HT1080 (cell line): Measurements from ENCODE around the gene ELOB. TPM values are rescaled to one million over a fixed set of nuclear protein-coding genes. Genes with fewer than 3 reads are reported as not detected.

Experiments used
- DNase-seq: peaks from one replicate; pipeline ENCODE4 v3.0.0-alpha.2; 2015; ENCODE audit warnings: low read depth
- total RNA-seq: library from RNA; depleted of rRNA; stranded (reverse); fragments of >200 nt; shearing (Covaris generic); gene quantifications from 2 replicates; pipeline ENCODE4 v1.2.3, GENCODE V29; 2014

The ELOB gene
- total RNA-seq, 1 experiment from 2014 or later = 159 TPM

DNA sequence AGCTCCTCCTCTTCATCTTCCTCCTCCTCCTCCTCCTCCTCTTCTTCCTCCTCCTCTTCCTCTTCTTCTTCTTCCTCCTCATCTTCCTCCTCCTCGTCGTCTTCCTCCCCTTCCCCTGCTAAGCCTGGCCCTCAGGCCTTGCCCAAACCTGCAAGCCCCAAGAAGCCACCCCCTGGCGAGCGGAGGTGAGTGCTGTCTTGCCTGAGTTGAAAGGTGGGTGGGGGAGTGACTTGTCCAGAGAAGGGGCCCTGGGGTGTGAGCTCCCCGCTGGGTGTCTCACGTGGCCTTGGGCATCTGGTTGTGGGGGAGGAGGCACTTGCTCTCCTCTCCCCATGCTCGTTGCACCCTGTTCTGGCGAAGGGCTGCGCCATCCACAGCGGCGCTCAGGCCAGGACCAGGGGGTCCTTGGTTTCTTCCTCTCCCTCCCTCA, 8.0 kb downstream of the ELOB start:
- no peak for DNase-seq

DNA sequence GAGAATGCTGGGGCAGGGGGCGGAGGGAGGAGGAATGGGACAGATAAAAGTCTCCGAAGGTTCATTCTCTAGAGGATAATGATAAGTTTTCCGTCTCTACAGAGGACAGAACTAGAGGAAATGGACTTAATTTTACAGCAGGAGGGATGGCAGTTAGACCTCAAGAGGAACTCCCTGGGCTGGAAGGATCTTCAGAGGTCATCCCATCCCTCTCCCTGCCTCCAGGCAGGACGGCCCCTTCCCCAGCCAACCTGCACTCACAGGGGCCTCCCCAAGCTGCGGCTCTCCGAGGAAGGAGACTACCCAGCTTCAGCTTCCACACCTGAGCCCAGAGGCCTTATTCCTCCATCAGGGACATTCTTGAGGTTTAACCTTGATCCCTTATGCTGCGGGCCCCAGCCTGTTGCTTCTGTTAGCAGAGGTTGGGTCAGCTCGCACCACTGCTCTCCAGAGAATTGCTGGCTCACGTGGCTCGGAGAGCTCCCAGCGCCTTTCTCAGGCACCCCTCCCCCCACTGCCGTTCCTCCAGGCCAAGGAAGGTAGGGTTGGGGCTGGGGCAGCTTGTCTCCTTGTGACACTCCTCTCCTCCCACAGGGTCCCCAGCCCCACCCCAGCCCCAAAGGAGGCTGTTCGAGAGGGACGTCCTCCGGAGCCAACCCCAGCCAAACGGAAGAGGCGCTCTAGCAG, 8.5 kb downstream of the ELOB start:
- no peak for DNase-seq

DNA sequence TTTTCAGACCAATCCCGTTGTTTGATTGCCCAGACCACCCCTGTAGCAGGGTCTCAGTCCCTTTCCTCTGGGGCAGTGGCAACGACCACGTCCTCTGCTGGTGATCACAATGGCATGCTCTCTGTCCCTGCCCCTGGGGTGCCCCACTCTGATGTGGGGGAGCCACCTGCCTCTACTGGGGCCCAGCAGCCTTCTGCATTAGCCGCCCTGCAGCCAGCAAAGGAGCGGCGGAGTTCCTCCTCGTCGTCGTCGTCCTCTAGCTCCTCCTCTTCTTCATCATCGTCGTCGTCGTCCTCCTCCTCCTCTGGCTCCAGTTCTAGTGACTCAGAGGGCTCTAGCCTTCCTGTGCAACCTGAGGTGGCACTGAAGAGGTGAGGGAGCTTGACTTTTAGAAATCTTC, 9.2 kb downstream of the ELOB start:
- DNase-seq = no peak

DNA sequence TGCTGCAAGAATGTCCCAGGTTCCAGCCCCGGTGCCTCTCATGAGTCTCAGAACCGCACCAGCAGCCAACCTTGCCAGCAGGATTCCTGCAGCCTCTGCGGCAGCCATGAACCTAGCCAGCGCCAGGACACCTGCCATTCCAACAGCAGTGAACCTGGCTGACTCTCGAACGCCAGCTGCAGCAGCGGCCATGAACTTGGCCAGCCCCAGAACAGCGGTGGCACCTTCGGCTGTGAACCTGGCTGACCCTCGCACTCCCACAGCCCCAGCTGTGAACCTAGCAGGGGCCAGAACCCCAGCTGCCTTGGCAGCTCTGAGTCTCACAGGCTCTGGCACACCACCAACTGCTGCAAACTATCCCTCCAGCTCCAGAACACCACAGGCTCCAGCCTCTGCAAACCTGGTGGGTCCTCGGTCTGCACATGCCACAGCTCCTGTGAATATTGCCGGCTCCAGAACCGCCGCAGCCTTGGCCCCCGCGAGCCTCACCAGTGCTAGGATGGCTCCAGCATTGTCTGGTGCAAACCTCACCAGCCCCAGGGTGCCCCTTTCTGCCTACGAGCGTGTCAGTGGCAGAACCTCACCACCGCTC, 9.8 kb downstream of the ELOB start:
- no peak for DNase-seq

DNA sequence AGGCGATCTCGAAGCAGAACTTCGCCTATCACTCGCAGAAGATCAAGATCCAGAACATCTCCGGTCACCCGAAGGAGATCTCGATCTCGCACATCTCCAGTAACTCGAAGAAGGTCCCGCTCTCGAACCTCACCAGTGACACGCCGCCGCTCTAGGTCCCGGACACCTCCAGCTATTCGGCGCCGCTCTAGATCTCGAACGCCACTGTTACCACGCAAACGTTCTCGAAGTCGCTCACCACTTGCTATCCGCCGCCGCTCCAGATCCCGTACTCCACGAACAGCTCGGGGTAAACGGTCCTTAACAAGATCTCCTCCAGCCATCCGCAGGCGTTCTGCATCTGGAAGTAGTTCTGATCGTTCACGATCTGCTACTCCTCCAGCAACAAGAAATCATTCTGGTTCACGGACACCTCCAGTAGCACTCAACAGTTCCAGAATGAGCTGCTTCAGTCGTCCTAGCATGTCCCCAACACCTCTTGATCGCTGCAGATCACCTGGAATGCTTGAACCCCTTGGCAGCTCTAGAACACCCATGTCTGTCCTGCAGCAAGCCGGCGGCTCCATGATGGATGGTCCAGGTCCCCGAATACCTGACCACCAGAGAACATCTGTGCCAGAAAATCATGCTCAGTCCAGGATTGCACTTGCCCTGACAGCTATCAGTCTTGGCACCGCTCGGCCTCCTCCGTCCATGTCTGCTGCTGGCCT, 10.5 kb downstream of the ELOB start:
- DNase-seq = no peak

DNA sequence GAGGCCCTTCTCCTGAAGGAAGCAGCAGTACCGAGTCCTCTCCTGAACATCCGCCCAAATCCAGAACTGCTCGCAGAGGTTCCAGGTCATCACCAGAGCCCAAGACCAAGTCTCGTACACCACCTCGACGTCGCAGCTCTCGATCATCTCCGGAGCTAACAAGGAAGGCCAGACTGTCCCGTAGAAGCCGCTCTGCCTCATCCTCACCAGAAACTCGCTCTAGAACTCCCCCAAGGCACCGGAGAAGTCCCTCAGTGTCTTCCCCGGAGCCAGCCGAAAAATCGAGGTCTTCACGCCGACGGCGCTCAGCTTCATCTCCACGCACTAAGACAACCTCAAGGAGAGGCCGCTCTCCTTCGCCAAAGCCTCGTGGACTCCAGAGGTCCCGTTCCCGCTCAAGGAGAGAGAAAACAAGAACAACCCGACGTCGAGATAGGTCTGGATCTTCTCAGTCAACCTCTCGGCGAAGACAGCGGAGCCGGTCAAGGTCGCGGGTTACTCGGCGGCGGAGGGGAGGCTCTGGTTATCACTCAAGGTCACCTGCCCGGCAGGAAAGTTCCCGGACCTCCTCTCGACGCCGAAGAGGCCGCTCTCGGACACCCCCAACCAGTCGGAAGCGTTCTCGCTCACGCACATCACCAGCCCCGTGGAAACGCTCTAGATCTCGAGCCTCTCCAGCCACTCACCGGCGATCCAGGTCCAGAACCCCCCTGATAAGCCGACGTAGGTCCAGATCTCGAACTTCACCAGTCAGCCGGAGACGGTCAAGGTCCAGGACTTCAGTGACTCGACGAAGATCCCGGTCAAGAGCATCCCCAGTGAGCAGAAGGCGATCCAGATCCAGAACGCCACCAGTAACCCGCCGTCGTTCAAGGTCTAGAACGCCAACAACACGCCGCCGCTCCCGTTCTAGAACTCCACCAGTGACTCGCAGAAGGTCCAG, 11.3 kb downstream of the ELOB start:
- DNase-seq = no peak

DNA sequence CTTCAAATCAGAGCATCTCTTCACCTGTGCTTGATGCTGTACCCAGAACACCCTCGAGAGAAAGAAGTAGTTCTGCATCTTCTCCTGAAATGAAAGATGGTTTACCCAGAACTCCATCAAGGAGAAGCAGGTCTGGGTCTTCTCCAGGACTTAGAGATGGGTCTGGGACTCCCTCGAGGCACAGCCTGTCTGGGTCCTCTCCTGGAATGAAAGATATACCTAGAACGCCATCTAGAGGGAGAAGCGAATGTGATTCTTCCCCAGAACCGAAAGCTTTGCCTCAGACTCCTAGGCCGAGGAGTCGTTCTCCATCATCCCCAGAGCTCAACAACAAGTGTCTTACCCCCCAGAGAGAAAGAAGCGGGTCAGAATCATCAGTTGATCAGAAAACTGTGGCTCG, 12.4 kb downstream of the ELOB start:
- DNase-seq = no peak

DNA sequence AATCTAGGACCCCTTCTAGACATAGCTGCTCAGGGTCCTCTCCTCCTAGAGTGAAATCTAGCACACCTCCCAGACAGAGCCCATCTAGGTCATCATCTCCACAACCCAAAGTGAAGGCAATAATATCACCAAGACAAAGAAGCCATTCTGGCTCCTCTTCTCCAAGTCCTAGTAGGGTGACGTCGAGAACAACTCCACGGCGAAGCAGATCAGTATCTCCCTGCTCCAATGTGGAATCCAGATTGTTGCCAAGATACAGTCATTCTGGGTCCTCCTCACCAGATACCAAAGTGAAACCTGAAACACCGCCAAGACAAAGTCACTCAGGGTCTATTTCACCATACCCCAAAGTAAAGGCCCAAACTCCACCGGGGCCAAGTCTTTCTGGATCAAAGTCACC, 13.9 kb downstream of the ELOB start:
- DNase-seq = no peak

DNA sequence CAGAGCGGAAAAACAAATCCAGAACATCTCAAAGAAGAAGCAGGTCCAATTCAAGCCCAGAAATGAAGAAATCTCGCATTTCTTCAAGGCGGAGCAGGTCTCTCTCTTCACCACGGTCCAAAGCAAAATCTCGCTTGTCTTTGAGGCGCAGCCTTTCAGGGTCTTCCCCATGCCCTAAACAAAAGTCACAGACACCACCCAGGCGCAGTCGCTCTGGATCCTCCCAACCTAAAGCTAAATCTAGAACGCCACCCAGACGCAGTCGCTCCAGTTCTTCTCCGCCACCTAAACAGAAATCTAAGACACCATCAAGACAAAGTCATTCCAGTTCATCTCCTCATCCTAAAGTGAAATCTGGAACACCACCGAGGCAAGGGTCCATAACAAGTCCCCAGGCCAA, 14.4 kb downstream of the ELOB start:
- no peak for DNase-seq

DNA sequence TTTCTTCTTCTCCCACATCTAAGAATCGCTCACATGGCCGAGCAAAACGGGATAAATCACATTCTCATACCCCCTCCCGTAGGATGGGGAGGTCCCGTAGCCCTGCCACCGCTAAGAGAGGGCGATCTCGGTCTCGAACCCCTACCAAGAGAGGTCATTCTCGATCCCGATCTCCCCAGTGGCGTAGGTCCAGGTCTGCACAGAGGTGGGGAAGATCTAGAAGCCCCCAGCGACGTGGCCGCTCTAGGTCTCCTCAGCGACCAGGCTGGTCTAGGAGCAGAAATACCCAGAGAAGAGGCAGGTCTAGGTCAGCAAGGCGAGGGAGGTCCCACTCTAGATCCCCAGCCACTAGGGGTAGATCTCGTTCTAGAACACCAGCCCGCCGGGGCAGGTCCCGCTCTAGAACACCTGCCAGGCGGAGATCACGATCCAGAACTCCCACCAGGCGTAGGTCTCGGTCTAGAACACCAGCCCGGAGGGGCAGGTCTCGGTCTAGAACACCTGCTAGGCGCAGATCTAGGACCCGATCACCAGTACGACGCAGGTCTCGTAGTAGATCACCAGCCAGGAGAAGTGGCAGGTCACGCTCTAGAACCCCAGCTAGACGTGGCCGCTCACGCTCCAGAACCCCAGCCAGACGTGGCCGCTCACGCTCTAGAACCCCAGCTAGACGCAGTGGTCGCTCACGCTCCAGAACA, 15.0 kb downstream of the ELOB start:
- DNase-seq = no peak

DNA sequence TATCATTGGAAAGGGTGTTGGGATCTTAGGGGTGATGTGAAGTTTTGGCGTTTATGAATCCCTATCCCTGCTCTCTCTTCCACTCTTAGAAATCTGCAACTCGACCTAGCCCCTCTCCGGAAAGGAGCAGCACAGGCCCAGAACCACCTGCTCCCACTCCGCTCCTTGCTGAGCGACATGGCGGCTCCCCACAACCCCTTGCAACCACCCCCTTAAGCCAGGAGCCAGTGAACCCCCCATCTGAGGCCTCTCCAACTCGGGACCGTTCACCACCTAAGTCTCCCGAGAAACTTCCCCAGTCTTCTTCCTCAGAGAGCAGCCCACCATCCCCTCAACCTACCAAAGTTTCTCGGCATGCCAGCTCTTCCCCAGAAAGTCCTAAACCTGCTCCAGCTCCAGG, 15.6 kb downstream of the ELOB start:
- no peak for DNase-seq

DNA sequence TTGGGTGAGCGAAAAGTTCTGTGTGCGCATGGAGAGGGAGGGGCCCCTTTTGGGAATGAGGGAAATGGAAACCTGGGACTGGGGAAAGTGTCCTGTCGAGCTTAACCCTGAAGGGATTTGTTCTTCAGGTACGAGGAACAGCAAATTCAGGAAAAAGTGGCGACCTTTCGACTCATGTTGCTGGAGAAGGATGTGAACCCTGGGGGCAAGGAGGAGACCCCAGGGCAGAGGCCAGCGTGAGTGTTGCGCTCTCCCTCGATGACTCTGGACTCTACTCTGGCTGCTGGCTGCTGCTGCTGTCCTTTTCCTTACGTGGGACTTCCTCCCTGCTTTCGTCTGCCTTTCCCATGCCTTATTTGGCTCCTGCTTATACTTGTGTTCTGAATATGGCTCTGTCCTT, 19.7 kb downstream of the ELOB start:
- no peak for DNase-seq

DNA sequence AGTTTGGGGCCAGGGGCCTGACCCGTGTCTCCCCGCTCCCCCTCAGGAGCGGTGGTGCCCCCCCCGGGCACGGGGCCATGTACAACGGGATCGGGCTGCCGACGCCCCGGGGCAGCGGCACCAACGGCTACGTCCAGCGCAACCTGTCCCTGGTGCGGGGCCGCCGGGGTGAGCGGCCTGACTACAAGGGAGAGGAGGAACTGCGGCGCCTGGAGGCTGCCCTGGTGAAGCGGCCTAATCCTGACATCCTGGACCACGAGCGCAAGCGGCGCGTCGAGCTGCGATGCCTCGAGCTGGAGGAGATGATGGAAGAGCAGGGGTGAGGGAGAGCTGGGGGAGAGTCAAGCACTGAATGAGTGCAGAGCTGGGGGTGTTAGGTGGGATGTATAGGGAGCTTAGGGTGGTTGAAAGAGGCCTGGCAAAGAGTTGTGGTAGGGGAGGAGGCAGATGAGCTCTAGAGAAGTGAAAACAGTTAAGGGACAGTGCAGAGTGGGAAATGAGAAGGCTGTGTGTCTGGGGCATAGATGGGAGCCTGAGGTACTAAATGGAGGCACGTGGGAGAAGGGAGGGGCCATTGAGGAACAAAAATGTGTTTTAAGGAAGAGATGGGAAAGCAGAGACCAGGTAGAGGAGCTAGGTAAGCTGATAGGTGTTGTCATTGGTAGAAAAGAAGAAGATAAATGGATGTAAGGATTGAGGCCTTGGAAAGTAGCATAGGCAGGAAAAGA, 20.6 kb downstream of the ELOB start:
- no peak for DNase-seq

DNA sequence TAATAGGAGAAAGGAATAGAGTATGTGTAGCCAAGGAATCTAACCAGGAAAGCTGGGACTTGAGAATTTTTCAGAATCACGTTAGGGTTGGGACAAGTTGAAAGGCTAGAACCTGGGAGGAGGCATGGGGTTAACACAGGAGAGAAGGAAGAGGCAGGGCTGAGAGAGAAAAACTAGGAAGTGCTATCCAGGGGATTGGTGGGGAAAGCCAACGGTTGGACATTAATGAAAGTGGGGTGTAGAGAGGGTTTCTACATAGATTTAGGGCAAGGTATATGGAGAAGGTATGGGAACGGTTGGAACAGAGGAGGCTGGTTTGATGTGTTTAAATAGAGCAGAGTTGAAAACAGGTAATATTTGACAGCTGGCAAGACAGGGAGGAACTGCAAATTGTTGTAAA, 21.9 kb downstream of the ELOB start:
- DNase-seq = no peak

DNA sequence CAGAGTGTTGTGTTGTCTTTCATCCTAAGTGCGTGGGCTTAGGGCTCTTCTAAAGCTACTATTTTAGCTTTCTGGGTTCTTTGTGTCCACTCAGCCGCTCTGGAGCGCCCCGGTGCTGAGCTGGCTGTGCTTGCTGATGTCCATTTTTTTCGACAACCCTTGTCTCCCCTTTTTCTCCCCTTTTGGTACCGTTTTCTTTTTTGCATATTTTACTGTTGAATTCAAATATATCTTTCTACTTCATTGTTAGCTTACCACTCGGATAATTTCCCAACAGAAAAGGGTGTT, 23.4 kb downstream of the ELOB start:
- no peak for DNase-seq

DNA sequence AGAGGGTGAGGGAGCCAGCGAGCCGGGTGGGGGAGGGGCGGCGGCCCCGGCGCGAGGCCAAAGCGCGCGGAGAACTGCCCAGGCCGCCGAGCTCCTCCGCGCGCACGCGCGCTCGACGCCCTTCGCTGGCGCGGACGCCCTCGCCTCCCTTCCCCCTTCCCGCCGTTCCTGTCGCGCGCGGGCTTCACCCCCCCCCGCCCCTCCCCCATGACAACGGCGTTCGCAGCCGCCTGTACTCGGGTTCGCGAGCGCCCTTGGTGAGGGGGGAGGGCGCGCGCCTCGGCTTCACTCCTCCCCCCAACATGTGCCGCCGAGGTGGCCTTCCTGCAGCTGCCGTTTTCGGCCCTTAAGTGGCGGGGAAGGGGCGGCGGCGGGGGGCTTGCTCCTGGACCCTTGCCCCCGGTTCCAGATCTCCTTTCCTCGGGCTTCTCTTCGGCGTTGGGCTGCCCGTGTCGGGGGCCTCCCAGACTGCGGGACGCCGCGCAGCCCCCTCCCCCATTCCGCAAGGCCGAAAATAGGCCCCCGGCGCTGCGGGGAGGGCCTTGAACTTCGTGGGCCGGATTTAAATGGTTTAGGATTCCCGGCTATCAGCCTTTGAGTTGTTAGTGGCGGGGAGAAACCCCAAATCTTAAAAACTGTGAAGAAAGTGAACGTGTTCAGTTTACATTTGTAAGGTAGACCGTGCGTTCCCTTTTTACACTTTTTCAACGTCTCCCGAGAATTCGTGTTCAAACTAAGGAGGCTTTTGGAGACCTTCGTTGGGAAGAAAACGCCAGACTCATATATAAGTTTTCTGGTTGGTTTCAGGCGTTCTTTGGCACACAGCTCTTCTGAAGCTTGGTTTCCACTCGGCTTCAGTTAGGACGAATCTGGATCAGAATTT, 24.0 kb downstream of the ELOB start:
- no peak for DNase-seq

DNA sequence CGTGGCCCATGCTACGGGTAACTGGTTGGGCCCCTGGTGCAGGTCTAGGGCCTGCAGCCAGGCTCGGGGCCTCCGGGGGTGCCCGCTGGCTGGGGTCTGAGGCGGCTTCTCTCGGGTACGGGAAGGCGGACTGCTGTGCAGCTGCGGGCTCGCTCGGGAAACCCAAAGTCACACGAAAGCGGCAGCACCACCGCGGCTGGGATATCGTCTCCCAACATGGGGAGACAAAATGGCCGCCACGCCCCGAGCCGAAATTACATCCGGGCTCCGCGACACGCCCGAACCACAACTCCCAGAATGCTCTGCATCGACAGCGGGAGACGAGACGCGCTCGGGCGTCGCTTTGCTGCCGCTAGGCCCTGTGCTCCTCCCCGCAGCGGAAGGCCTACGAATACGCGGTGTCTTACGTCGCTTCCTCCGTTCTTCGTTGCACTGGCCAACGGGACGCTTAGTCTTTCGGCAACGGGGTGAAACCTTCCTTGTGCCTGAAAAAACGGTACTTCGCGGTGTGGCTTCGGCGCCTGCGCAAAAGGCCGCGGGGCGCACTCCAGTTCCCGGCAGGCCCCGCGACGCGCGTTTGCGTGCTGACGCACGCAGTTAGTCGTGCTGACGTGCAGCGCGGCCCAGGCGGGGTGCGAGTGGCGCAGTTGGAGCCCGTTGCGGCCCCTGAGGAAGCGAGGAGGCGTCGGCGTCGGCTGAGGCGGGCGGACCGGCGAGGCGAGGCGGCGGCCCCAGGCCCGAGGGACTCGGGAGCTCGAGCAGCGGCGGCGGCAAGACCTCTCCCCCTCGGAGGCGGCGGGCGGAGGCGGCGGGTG, 24.8 kb downstream of the ELOB start, which contains the start of gene SRRM2:
SRRM2 (plus strand) TSS at position 604 of the 815 bp plus-strand sequence. CDS start 3,727 bp downstream, outside the sequence.
- peak; percentile 95 for DNase-seq

DNA sequence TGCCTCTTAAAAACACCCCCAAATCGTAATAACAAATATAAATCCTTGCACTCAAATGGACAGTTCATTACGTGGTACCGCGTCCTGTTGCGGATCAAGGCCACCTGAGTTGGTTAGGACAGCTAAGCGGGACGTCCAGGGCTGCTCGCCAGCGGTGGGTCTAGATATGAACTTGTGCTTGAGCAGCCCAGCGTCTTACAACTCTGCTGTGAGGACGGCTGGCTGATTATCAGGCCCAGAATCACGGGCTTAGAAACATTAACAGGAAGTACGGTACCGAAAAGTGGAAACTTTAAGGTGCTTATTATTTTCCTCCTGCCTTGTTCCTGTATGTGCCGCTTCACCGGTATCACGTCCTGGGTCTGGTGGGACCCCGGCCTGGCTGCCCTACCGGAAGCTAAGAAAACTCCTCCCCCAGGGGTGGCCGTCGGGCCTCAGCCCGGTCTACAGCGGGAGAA, 25.5 kb downstream of the ELOB start:
- DNase-seq = no peak
